ENCODE data around the gene SPACA9.

The SPACA9 gene

DNA sequence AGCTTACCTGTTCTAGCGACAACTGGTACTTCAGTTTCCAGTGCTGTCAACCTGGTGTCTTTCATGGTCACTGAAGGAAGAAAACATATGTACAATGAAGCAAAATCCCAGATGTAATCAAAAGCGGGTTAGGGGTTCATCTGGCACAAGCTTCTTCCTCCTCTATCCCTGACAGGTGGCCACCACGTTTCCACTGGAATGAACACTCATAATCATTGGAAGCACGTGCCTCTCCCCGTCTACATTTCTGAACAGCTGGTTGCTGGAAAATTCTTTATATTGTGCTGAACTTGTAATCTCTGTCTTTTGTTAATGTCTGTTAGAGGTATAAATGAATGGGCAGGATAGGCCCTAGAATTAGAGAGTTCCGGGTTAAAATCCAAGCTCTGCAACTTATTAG, 56.3 kb downstream of the SPACA9 start:
- in situ Hi-C loops (cut with HindIII; ENCODE audit: low sequenced_read_pairs): no loop called here

DNA sequence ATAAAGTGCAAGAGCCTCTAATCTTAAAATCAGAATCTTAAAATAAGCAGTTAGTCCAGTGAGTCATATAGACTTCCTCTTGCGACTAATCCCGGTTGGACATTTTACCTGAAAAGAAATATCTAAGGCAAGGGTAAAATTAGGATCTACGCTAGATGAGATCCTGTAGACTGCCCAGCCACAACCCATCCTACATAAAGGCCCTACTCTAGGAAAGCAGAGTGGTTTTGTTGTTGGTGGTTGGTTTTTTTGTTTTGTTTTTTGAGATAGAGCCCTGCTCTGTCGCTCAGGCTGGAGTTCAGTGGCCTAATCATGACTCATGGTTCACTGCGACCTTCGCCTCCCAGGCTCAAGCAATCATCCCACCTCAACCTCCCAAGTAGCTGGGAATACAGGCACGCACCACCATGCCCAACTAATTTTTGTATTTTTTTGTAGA, 58.8 kb downstream of the SPACA9 start:
- in situ Hi-C loops (cut with HindIII; ENCODE audit: low sequenced_read_pairs): no loop called here

GRCh38 chr9:132939169-132939568, 60.5 kb downstream of the SPACA9 start:
- in situ Hi-C loops (cut with HindIII; ENCODE audit: low sequenced_read_pairs): no loop called here

All from DLD1 (cell line).